Stimulated activated naive B cell treated with anti-CD40 and anti-IgM and Interleukin-4, amounts not matched to agents 10 μg/mL and 1 μg/mL and 100 μg/mL, for 72 hours (primary cell): ENCODE measurements around the gene ANO6.

Source experiments
- ATAC-seq, 2 donors: fragments of 150-1000 bp; cut with Tn5 transposase; replicated peaks; 2 replicates each; pipeline ENCODE4 v1.10.0; 2021; ENCODE audit warnings: moderate library complexity in 1 of 2
- DNase-seq: peaks from one replicate; pipeline ENCODE4 v3.0.0; 2021
- H3K27ac Mint-ChIP-seq: one replicate; pipeline ENCODE4 v1.8.0; 2022; ENCODE audit warnings: mild to moderate bottlenecking, mixed read lengths
- H3K27me3 Mint-ChIP-seq, 2 donors: one replicate each; pipeline ENCODE4 v1.8.0; 2022; ENCODE audit warnings: mixed read lengths in 2 of 2
- H3K36me3 Mint-ChIP-seq, 2 donors: one replicate each; pipeline ENCODE4 v1.8.0; 2022; ENCODE audit warnings: mixed read lengths in 2 of 2, mild to moderate bottlenecking in 1 of 2
- H3K4me1 Mint-ChIP-seq, 2 donors: one replicate each; pipeline ENCODE4 v1.8.0; 2022; ENCODE audit warnings: mixed read lengths in 2 of 2, mild to moderate bottlenecking in 1 of 2
- H3K4me3 Mint-ChIP-seq, 2 donors: one replicate each; pipeline ENCODE4 v1.8.0; 2022; ENCODE audit warnings: mild to moderate bottlenecking in 2 of 2, mixed read lengths in 2 of 2, moderate library complexity in 1 of 2
- H3K9me3 Mint-ChIP-seq, 2 donors: one replicate each; pipeline ENCODE4 v1.8.0; 2022; ENCODE audit warnings: mixed read lengths in 2 of 2, mild to moderate bottlenecking in 1 of 2

ANO6 gene

GRCh38 chr12:45217846-45218245 is 2.0 kb downstream of the ANO6 start:
- ATAC-seq = no peak
- Mint-ChIP-seq H3K27ac (no peak overlapping the region), H3K36me3 (no peaks in the 10 kb centered on the region), H3K4me3 (no peak overlapping the region), H3K4me1 (peaks cover 23 to 25% of the 10 kb centered on the region in 2 donors), H3K9me3 (no peaks in the 10 kb centered on the region), H3K27me3 (no peaks in the 10 kb centered on the region)
- no peak for DNase-seq

GRCh38 chr12:45219621-45220020 is 3.7 kb downstream of the ANO6 start:
- Mint-ChIP-seq H3K4me3 (no peak overlapping the region), H3K27me3 (no peaks in the 10 kb centered on the region), H3K36me3 (no peaks in the 10 kb centered on the region), H3K4me1 (peaks cover 23 to 26% of the 10 kb centered on the region in 2 donors), H3K27ac (no peak overlapping the region), H3K9me3 (no peaks in the 10 kb centered on the region)
- DNase-seq (no peak), ATAC-seq (no peak)

GRCh38 chr12:45220363-45220931 is 4.6 kb downstream of the ANO6 start:
- no peak overlapping the region for H3K27ac Mint-ChIP-seq
- no peaks in the 10 kb centered on the region for H3K36me3 Mint-ChIP-seq
- ATAC-seq (no peak), DNase-seq (no peak)
- no peaks in the 10 kb centered on the region for H3K9me3 Mint-ChIP-seq
- H3K4me1 Mint-ChIP-seq = peaks cover 19 to 24% of the 10 kb centered on the region in 2 donors
- no peak overlapping the region for H3K4me3 Mint-ChIP-seq
- H3K27me3 Mint-ChIP-seq = no peaks in the 10 kb centered on the region

- Mint-ChIP-seq H3K9me3 (no peaks in the 10 kb centered on the region), H3K4me3 (no peak overlapping the region), H3K27ac (no peak overlapping the region), H3K4me1 (peaks cover 17 to 20% of the 10 kb centered on the region in 2 donors), H3K36me3 (no peaks in the 10 kb centered on the region), H3K27me3 (no peaks in the 10 kb centered on the region)
- ATAC-seq = no peak
- no peak for DNase-seq
These were observed 5.1 kb downstream of the ANO6 start for GRCh38 chr12:45220969-45221368.

GRCh38 chr12:45223868-45224267 is 8.0 kb downstream of the ANO6 start:
- Mint-ChIP-seq H3K36me3 (peaks cover 0 to 11% of the 10 kb centered on the region in 2 donors), H3K4me1 (peaks cover 6 to 20% of the 10 kb centered on the region in 2 donors), H3K9me3 (no peaks in the 10 kb centered on the region), H3K4me3 (no peak overlapping the region), H3K27me3 (no peaks in the 10 kb centered on the region), H3K27ac (no peak overlapping the region)
- ATAC-seq = no peak
- no peak for DNase-seq

DNA sequence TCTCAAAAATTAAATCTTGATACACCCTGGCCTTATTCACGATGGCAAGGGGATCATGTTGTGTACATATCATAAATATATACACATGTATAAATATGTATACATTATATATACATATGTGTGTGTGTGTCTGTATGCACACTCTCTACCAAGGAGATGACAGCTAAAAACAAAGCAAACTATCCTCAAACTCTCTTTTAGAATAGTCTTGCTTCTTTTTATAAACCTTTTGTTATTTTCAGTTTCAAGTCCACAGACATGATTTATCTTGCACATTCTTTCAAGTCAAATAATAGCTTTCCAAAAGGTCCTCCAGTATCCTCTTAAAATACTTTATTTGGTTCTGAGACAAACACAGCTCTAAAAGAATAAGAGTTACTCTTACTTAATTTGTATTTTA is 8.4 kb downstream of the ANO6 start:
- DNase-seq (no peak), ATAC-seq (no peak)
- no peak overlapping the region for H3K27ac Mint-ChIP-seq
- H3K4me1 Mint-ChIP-seq = peaks cover 6 to 20% of the 10 kb centered on the region in 2 donors
- H3K27me3 Mint-ChIP-seq = no peaks in the 10 kb centered on the region
- H3K36me3 Mint-ChIP-seq = peaks cover 0 to 11% of the 10 kb centered on the region in 2 donors
- H3K9me3 Mint-ChIP-seq = no peaks in the 10 kb centered on the region
- no peak overlapping the region for H3K4me3 Mint-ChIP-seq

DNA sequence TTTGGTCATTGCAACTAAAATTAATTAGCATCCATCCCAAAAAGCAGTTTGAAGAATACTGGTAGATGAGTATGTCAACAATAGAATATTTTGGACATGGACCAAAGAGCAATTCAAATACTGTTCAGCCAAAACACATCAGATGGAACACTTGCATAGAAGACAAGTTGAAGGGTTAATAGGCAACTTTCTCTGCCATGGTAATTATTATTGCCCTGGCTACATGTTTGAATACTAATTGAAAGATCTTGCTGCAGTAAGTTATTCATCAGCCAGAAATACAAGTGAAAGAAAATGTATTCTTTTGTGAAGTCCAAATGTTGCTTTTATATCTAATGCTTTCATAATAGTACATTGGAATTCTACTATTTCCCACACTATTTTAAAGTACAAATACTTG is 10.1 kb downstream of the ANO6 start:
- H3K27me3 Mint-ChIP-seq = no peaks in the 10 kb centered on the region
- peaks cover 1 to 13% of the 10 kb centered on the region in 2 donors for H3K36me3 Mint-ChIP-seq
- H3K4me3 Mint-ChIP-seq = no peak overlapping the region
- H3K9me3 Mint-ChIP-seq = no peaks in the 10 kb centered on the region
- H3K27ac Mint-ChIP-seq = no peak overlapping the region
- H3K4me1 Mint-ChIP-seq = peaks cover 6 to 12% of the 10 kb centered on the region in 2 donors
- no peak for DNase-seq
- no peak for ATAC-seq

DNA sequence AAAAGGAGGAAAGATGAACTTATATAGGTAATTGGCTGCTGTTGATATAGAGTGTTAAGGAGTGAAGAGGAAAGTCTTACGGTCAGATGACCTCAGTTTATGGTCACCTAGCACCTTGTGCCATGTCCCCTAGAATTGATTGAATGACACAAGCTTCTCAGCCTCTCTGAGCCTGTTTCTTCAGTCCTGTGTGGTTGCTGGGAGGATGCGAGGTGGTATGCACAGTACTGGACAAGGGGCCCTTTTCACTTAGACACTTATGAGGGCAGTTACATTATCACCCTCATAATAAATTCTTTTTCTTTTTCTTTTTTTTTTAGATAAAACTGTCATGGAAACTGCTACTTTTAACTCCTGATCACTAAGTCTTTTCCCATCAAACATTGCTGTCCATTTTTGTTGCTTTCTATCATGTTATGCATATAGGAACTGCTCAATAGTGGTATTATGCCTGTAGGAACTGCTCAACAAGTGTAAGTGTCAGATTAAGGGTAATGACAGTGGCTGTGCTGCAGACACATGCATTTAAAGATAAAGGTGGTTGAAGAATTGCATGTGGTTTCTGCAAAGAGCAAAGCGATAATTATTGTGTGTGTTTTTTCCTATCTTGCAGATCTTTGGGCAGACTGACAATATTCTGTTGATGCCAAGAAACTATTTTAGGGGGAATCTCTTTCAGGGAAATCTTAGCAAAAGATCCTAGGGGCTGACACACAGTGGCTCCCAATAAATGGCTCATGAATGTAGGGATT is 11.6 kb downstream of the ANO6 start:
- Mint-ChIP-seq H3K27ac (no peak overlapping the region), H3K27me3 (no peaks in the 10 kb centered on the region), H3K4me3 (no peak overlapping the region), H3K36me3 (peaks cover 1 to 13% of the 10 kb centered on the region in 2 donors), H3K9me3 (no peaks in the 10 kb centered on the region), H3K4me1 (peaks cover 7 to 11% of the 10 kb centered on the region in 2 donors)
- no peak for ATAC-seq
- DNase-seq = no peak

GRCh38 chr12:45231515-45232145 is 15.7 kb downstream of the ANO6 start:
- no peaks in the 10 kb centered on the region for H3K27me3 Mint-ChIP-seq
- ATAC-seq (no peak), DNase-seq (no peak)
- H3K4me1 Mint-ChIP-seq = peaks cover 18 to 29% of the 10 kb centered on the region in 2 donors
- no peaks in the 10 kb centered on the region for H3K9me3 Mint-ChIP-seq
- no peak overlapping the region for H3K4me3 Mint-ChIP-seq
- peaks cover 1 to 14% of the 10 kb centered on the region in 2 donors for H3K36me3 Mint-ChIP-seq
- no peak overlapping the region for H3K27ac Mint-ChIP-seq

DNA sequence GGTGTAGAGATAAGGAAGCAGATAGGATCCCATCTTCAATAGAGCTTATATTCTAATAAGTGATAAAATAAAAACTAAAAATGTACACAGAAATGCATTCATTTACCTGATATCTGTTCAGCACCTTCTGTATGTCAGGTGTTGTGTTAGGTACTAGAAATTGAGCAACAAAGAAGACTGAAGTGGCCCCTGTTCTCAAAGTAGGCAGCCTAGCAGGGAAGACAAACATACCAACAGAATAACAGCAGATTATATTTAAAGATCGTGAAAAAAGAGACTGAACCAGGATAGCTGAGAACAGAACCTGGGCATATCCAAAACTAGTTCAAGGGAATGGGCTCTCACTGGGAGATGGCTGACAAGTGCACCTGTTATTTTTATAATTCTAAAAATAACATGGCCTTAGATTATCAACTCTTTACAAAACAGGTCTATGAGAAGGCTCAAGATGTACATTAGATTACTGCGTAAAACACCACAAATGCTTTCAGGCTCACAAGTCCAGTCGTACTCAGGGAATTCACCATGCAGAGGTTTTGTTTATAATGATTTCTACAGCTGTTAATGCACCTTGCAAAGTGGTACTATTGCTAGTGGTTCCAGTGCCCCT is 16.4 kb downstream of the ANO6 start:
- H3K27me3 Mint-ChIP-seq = no peaks in the 10 kb centered on the region
- peaks cover 0 to 2% of the 10 kb centered on the region in 2 donors for H3K9me3 Mint-ChIP-seq
- no peak for ATAC-seq
- H3K36me3 Mint-ChIP-seq = peaks cover 1 to 20% of the 10 kb centered on the region in 2 donors
- H3K4me1 Mint-ChIP-seq = peaks cover 16 to 29% of the 10 kb centered on the region in 2 donors
- H3K27ac Mint-ChIP-seq = no peak overlapping the region
- no peak for DNase-seq
- no peak overlapping the region for H3K4me3 Mint-ChIP-seq

DNA sequence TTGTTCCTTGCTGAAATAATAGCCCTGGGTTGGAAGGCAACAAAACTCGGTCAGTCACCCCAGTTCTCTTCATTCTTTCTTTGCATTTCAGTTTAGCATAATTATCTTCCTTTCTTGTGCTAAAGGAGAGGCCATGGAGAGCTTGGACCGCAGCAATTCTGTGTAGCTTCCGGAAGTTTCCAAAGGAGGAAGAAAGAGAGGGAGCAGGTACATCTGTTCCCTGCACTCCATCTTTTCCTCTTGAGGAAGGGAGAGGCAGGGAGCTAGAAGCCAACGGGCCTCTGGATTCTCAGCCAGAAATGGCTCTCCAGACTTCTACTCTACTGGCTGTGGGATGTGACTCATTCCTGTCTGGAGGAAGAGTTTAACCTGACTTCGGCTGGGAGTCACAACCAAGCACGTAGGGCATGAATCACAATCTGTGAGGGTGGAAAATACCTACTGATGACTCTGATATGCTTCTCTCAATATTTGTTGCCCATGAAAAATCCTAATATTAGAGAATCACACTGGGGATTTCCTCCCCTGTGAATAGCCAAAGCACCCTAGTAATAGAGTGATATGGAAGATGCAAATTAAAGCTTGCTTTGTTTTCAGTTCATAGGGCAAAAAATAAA is 17.0 kb downstream of the ANO6 start:
- Mint-ChIP-seq H3K36me3 (peaks cover 1 to 16% of the 10 kb centered on the region in 2 donors), H3K4me1 (peaks cover 15 to 29% of the 10 kb centered on the region in 2 donors), H3K27me3 (no peaks in the 10 kb centered on the region), H3K9me3 (peaks cover 0 to 2% of the 10 kb centered on the region in 2 donors), H3K4me3 (no peak overlapping the region), H3K27ac (no peak overlapping the region)
- DNase-seq (no peak), ATAC-seq (peak; percentile 31 to 80)

GRCh38 chr12:45234139-45234865 is 18.4 kb downstream of the ANO6 start:
- Mint-ChIP-seq H3K36me3 (peaks cover 1 to 10% of the 10 kb centered on the region in 2 donors), H3K9me3 (peaks cover 0 to 2% of the 10 kb centered on the region in 2 donors), H3K4me1 (peaks cover 11 to 38% of the 10 kb centered on the region in 2 donors), H3K27ac (no peak overlapping the region), H3K27me3 (no peaks in the 10 kb centered on the region), H3K4me3 (no peak overlapping the region)
- ATAC-seq = no peak
- no peak for DNase-seq

DNA sequence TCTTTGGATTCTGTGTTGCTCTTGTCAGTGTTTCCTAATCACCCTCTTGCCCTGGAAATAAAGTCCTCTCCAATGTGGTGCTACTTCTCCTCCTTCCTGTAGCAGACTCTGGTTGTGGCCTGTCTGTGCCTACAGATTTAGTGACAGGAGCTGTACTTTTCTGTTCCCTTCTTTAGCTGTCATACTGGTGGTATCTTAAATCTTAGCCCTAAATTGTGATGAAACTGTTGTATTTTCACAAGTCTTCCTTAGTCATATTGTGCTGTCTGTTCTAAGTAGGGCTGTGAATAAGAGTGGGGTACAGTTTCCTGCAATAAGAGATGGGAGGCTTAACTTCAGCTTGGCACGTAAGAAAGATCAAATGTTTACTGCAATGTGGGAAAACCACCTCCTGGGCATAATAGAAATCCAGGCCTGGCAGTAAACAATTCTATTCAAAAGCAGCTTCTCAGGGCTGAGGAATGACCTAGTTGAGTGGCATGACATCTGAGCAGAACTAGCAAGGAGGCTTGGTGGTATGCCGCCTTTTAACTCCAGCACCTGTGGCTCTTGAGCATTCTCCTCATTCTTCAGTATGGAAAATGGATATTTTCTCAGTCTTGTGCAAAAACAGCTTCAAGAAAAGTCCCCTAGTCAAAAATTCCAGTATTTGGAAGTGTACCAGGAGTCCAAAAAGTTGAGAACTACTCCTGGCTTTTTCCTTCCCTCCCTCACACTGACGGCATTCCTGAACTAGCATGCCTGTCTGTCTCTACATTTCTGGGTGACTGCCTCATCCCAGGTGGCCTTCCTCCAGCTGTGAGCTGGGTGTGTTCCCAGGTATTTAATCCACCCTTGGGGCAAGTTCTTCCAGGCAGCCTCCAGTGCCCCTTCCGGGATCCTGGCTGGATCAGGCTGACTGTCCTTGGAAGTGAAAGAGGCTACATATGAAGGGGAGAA is 19.5 kb downstream of the ANO6 start:
- Mint-ChIP-seq H3K27ac (no peak overlapping the region), H3K4me3 (no peak overlapping the region), H3K4me1 (peaks cover 16 to 43% of the 10 kb centered on the region in 2 donors), H3K27me3 (no peaks in the 10 kb centered on the region), H3K36me3 (peaks cover 0 to 7% of the 10 kb centered on the region in 2 donors), H3K9me3 (peaks cover 0 to 2% of the 10 kb centered on the region in 2 donors)
- ATAC-seq (no peak), DNase-seq (no peak)
